EH (cell line): ENCODE measurements around the gene NAT16.
A peak's percentile ranks its signal among the peaks of the same experiment; 100 is the strongest.

Source experiments
- DNase-seq: peaks from one replicate; pipeline ENCODE4 v3.0.0-alpha.2; 2015; ENCODE audit warnings: low read depth

Gene NAT16

DNA sequence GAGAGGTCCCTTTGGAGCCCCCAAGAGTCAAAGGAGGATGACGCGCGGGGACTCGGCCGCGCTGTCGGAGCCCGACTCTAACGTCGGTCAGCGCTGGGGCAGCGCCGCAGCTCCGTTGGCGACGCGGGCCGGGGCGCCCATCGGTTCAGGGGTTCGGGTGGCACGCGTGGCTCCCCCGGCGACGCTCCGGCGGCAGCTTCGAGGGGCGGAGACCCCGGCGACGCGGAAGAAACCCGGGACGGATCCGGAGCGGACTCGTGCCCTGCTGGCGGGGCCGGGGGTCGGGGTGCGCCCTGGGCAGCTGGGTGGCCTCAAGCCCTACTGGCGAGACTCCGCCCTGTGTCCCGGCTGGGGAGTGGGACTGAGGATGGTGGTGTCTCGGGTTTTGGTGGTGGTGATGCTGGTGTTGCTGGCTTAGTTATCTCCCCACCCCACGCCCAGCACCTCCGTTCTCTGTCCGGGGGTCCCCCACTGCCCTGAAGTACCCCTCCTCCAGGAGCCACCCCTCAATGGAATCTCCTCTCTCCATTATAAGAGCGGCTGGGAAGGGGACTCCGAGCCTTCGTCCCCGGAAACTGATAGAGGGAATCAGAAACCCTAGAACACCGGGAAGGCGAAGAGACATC, at the start of gene NAT16:
TSS of gene NAT16 (minus strand) at position 164 of the 626 bp plus-strand sequence. CDS start 5,486 bp downstream, outside the sequence.
- no peak for DNase-seq

DNA sequence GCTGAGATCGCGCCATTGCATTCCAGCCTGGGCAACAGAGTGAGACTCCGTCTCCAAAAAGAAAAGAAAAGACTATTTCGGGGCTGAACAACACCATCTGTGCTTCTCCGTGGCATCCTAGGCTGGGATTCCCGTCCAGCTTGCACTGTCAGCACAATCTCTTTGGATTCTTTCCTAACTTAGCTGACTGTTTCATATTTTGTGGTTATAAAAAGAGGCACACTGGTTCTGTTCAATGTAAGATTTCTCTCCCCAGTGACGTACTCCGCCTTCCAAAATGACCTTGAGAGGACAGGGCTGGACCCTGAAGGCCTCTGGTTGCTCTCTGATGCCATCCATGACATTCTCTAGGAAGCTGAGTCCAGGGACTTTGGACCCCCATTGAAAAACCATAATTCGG, 46.6 kb upstream of the NAT16 start:
- no peak for DNase-seq

DNA sequence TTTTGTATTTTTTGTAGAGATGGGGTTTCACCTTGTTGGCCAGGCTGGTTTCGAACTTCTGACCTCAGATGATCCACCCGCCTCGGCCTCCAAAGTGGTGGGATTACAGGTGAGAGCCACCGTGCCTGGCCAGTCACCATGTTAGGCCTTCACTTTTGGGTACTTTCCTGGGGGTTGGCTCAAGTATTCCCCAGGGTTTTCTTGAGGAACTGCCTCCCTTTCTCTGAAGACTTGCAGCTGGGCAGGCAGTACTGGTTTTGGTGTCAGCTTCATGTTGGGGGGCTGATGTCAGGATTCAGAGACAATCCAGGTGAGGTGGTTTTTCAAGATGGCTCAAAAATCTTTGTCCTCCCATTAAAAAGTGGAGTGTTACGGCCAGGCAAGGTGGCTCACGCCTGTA, 45.6 kb upstream of the NAT16 start:
- no peak for DNase-seq

DNA sequence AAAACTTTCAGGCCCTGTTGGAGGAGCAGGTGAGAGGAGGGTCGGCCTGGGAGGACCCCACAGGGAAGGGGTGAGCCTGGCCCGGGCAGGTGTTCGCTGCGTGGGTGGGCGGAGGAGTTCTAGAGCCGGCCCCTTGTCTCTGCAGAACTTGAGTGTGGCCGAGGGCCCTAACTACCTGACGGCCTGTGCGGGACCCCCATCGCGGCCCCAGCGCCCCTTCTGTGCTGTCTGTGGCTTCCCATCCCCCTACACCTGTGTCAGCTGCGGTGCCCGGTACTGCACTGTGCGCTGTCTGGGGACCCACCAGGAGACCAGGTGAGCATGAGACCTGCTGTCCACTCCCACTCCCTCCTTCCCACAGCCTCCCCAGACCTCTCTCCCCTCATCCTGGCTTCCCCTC, 43.4 kb upstream of the NAT16 start:
- DNase-seq, result no peak

DNA sequence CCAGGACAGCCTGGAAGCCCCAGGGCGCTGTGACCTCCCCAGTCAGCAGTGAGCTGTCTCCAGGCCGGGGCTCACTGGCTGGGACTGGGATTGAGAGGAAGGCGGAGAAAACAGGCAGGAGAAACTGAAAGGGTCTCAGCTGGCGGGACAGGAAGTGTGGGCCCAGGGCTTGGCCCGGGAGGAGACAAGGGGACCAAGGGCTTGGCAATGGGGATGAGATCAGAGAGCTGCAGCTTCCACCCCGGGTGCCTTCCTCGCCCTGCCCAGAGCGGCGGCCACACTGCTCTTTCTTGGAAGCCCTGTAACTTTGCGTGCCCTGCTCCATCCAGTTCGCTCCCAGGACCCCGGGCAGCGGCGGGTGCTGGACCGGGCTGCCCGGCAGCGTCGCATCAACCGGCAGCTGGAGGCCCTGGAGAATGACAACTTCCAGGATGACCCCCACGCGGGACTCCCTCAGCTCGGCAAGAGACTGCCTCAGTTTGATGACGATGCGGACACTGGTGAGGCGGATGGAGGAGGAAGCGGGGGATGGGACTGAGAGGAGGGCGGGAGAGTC, 42.3 kb upstream of the NAT16 start:
- DNase-seq, result no peak

DNA sequence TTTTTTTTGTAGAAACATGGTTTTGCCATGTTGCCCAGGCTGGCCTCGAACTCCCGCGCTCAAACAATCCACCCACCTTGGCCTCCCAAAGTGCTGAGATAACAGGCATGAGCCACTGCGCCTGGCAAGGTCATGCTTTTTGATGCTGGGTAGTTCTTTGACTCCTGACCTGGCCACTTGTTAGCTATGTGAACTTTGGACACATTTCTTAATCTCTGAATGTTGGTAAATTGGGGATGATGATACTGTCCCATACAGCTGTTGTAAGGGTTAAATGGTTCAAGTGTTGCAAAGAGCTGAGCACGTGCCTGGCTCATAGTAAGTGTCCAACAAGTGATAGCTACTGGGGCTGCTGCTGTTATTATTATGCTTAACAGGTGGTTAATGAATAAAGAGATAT, 40.2 kb upstream of the NAT16 start:
- DNase-seq, result no peak

DNA sequence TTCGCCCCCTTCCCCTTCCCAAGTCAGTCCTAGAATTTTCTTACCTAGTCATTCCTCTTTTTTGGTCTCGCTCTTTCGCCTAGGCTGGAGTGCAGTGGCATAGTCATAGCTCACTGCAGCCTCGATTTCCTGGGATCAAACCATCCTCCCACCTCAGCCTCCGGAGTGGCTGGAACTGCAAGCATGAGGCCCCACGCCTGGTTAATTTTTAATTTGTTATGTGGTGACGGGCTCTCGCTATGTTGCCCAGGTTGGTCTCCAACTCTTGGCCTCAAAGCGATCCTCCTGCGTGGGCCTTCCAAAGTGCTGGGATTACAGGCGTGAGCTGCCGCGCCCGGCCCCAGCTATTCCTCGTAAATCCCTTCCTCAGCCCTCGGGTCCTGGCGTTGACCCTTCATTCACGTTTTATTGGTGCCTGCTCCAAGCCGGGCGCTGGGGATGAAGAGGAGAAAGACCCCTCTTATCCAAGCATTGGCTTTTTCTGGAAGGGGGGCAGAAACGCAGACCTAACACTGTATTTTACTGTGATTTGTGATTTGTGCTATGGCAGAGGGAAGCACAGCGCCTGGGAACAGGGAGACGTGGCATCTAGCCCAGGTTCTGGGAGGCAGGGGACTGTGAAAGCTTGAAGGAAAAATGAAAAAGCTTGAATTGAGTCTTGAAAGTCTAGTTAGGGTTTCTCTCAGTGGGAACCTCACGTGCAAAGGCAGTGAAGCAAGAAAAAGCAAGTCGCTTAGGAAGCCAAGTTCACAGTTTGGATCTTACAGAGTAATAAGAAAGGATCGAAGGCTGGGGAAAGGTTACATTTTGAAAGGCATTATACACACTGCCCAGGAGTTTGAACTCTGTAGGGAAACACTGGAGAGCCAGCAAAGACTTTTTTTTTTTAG, 38.4 kb upstream of the NAT16 start:
- DNase-seq, result peak; percentile 24

DNA sequence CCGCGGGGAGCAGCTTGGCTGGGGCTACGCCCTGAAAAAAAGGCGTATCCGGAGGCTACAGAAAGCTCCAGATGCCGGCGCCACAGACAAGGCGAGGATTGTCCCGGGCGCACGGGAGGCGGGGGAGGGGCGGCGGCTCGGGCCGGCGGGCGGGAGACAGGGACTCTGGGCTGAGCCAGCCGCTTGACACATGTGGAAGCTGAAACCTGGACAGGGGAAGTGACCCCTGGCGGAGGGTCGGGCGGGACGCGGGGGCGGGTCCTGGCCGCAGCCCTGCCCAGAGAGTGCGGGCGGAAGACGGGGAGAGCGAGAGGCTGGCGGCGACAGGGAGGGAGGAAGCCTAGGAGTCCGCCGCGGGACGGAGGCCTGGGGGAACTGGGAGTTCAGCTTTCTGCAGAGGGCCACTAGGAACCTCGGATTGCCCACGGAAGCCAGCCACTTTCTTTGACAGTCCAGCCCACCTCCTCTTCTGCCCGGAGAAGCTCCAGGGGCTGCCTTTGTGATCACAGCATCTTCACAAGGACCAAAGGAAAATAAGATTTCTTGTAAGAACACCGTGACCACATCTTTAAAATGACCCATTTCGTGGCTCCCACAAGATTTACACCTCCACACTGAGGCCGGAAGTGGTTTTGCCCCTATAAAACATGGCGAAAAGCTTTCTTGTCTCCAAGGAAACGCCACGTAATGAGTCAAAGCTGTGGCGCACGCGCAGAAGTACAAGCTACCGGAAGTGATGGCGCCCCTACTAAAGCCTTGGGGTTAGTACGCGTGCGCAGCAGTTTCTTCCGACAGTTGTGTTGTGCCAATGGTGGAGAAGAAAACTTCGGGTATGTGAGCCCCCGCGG, 37.5 kb upstream of the NAT16 start, which contains the start of the genes PLOD3 and ZNHIT1:
TSS of gene PLOD3 (minus strand) at position 194 of the 848 bp plus-strand sequence. CDS start 307 bp downstream, outside the sequence.
TSS of gene ZNHIT1 (plus strand) at position 778 of the 848 bp plus-strand sequence. CDS start at position 809, 31 bp downstream.
- DNase-seq, result peak; percentile 98

DNA sequence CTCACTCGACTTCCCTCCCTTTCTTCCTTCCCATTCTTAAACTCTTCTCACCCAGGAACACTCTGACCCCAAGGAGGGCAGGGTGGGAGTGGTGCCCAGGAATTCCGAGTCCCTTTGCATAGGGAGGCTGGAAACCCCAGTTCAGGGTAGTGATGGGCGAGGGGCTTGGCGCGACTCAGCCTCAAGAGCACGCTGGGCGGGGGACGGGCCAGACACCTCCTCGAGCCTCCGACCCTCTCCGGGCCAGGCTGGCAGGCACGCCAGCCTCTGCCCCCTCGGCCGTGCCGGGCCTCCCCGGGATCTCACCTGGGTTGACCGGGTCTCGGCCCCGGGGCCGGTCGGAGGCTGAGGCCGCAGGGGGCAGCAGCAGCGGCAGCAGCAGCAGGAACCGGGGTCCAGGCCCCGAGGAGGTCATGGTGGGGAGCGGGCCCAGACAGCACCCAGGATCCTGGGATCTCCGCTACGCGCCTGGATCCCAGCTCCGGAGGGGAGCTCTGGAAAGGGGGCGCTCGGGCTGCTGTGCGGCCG, 36.8 kb upstream of the NAT16 start:
- no peak for DNase-seq

DNA sequence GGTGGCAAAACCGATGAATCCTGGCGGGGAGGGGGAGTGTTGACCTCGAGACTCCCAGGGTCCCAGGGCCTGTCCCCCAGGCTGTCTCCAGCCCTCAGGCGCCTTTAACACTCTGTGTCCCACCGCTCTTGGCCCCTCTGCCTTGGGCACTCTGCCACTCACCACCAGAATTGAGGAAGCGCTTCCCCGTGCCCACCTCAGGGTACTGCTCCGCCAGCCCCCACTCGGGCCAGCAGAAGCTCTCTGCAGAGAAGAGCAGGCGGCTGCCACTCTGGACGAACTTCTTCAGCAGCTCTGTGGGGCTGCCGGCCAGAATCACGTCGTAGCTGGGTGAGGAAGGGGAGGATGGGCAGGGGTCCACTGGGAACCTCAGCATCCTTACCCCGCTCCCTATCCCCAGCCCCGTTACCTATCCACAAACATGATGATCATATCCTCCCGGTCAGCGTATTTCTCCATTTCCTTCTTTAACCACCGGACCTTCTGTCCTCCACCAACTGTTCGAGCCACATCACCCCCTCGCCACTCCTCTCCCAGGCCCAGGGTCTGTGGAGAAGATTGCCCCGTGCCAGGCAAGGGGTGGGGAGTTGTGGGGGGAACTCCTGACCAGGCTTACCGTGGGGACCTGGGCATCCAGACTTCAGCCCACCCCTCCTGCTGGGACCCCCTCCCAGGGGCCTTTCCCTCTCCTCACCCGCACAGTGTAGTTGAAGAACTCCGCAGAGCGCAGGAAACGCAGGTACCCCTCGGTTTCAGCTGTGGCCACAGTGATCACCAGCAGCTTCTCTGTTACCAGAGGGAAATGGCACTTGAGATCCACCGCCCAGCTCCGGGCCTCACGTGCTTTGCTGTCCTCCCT, 36.1 kb upstream of the NAT16 start:
- peak; percentile 49 for DNase-seq

DNA sequence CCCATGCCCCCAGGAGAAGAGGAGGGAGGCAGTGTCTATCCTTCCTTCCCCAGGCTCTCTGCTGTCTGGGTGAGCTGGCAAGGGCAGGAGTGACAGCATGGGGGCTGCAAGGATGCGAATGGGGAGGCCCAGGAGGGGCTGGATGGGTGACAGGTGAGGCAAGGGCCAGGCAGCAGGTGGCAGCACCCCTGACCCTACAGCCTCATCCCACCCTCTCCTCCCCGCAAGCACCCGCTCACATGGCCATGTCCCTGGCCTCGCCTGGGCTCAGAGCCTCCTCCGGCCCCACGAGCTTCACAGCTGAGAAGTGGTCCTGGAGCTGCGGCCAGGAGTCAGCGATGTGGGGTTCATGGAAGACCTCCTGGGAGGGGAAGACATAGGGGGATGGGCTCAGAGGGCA, 31.9 kb upstream of the NAT16 start:
- no peak for DNase-seq

DNA sequence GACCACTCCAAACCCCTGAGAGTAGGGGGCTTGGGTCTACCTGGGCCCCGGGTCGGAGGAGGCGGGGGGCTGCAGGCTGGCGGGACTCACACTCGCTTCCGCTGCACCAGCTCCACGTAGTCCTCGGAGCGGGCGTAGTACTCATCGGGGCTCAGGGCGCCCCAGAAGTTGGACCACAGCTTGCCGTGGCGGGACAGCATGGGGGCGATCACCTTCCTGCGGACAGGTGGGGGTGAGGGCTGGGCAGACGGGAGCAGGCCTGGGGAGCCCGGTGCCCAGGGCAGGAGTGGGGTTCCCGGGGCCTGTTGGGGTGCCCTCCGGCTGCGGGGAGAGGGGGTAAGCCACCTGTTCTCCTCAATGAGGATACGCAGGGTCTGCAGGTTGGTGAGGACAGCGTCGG, 31.4 kb upstream of the NAT16 start:
- no peak for DNase-seq

DNA sequence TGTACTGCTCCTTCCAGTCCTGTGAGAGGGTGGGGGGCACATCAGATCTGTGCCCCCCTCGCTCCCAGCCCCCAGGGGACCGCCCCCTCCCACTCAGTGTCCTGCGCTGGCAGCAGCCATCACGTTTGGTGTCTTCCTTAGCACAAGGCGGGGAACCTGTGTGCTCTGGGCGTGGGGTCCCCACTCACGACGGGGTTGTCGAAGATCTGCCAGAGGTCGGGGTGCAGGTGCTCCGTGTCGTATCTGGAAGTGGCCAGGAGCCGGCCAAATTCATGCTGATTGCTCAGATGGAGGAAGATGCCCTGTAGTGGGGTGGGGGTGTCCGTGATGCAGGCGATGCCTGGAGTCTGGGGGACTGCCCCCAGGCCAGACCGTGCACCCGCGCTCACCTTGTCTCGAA, 30.1 kb upstream of the NAT16 start:
- no peak for DNase-seq

DNA sequence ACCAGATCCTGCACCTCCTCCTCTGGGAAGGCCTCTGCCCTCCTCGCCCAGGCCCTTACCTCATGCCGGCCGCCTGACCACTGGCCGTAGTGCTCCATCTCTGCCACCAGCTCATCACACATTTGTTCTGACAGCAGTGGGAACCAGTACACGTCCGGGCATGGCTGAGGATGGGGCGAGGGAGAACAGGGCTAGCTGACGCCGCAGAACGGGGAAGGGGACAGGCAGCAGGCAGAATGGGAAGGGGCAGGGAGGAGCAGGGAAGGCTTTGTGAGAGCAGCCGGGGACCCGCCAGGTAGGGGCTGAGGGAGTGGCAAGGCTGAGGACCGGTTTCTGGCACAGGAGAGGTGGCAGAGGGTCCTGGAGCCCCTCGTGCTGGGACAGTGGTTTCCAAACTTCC, 28.7 kb upstream of the NAT16 start:
- no peak for DNase-seq

DNA sequence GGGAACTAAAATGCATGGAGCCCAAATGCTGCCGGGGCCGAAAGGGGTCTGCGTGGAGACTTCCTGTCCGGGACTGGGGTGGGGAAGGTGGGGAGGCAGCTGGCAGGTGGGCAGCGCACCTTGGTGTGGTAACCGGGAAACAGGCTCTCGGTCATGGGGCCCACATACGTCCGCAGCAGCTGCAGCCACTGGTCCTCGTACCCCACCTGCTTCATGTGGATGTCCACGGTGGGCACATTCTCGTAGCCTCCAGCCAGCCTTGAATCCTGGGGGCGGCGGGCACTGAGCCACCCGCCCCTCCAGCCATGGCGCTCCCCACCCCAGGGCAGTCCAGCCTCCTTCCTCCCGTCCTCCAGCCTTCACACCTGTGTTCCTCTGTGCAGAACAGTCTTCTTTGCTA, 27.4 kb upstream of the NAT16 start:
- DNase-seq, result no peak

DNA sequence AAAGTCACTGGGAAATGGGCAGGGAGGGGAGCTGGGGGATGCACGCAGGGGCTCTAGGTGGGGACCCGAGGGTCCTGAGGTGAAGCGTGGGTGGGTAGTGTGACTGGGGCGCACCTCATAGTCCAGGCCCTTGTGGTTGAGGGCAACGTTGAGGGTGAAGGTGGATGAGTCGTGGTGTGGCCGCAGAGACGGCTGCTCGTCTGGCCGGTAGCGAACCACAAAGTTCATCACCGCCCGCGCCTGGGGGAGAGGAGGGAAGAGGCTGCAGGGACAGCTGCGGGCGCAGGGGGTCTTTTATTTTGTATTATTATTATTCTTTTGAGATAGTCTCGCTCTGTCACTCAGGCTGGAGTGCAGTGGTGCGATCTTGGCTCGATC, 26.6 kb upstream of the NAT16 start:
- no peak for DNase-seq

DNA sequence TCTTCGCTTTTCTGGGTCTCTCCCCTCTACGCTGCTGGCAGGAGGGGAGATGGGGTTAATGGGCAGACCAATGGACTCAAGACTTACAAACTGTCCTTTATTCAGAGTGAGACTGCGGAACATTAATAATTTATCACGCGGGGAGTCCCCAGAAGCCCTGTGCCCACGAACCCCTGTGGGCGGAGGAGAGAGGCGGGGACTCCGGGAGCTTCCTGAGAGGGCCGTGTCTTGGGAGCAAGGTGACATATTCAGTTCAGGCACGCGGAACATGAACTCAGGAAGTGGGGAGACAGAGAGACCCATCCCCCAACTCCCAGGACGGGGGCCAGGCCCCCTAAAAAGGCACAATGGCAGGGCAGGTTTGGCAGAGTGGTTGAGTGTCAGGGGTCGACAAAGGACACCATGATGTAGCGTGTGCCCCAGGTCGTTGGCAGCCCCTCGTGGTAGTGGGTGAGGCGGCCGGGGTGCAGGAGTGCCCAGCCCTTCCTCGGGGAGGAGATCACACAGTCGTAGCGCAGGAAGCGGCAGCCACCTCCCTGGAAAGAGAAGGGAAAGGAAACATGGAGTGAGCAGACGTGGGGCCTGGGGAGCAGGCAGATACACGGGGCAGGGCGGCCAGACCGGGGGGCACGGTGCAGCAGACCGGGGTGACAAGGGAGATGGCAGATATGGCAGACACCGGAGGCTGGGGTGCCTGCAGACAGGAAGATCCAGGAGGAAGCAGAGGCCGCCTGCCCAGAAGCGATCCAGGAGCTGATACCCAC, 26.0 kb upstream of the NAT16 start:
- no peak for DNase-seq

DNA sequence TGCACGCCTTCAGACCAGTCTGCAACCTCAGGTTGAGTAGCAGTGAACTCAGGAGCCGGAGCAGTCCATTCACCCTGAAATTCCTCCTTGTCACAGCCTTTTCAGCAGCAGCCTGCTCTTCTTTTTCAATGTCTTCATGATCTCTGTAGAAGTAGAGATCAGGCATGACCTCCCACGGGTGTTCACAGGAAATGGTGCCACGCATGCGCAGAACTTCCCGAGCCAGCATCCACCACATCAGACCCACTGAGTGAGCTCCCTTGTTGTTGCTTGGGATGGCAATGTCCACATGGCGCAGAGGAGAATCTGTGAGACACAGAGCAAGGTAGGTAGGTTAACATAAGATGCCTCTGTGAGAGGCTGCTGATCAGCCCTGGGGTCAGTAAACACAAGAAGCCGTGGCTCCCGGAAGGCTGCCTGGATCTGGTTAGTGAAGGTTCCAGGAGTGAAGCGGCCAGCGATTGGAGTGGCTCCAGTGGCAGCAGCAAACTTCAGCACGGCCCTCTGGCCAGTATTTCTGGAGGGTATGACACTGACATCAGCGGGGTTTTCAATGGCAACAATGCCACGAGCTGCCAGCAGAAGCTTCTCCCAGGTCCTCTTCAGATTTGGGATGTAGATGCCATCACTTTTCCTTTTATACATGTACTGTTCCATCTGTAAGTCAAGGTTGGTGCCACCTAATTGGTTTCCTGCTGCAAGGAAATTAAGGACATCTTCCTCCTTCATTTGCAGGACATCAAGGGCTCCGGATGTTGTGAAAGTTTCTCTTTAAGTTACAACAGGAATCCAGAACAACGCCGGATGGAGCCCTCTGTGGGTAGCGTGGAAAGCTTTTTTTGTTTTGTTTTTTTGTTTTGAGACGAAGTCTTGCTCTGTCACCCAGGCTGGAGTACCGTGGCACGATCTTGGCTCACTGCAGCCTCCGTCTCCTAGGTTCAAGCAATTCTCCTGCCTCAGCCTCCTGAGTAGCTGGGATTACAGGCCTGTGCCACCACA, 23.9 kb upstream of the NAT16 start:
- peak; percentile 41 for DNase-seq

DNA sequence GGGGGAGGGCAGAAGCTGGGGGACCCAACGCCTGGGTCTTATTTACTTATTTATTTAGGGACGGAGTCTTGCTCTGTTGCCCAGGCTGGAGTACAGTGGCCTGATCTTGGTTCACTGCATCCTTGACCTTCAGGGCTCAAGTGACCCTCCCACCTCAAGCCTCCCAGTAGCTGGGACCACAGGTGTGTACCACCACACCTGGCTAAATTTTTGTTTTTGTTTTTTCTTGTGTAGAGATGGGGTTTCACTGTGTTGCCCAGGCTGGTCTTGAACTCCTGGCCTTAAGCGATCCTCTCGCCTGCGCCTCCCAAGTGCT, 22.5 kb upstream of the NAT16 start:
- DNase-seq, result no peak
